ENCODE data around the gene TPD52L2. TPM values are rescaled to one million over a fixed set of nuclear protein-coding genes. Genes with fewer than 3 reads are reported as not detected.

TPD52L2 gene
- total and polyA plus RNA-seq, 7 donors = 71.7 to 109 (median 84.7) TPM

- H3K9me3 ChIP-seq = no peaks in the 10 kb centered on the region
- peaks cover 0 to 9% (median 6%) of the 10 kb centered on the region in 4 donors for H3K4me1 ChIP-seq
- WGBS, 2 donors = 65 to 66% methylated on average over 8 of the region's 8 CpGs
- intact Hi-C loops (cut with DNase I) = no loop called here
- DNase-seq = no peak
- no peak overlapping the region for H3K4me3 ChIP-seq
- no peak overlapping the region for H3K27ac ChIP-seq
- no peak for TF ChIP-seq POLR2AphosphoS5 (IDR thresholded peaks at IDR 0.05)
- no peak for TF ChIP-seq EP300 (IDR thresholded peaks at IDR 0.05)
- TF ChIP-seq POLR2A (IDR thresholded peaks at IDR 0.05) = no peak
- no peak for TF ChIP-seq CTCF (IDR thresholded peaks at IDR 0.05)
- H3K27me3 ChIP-seq = peaks cover 0 to 4% (median 0%) of the 10 kb centered on the region in 3 donors
- no peaks in the 10 kb centered on the region for H3K36me3 ChIP-seq
Measured at GRCh38 chr20:63837479-63837878, 27.6 kb upstream of the TPD52L2 start.

GRCh38 chr20:63839620-63840019 lies 25.4 kb upstream of the TPD52L2 start:
- H3K9me3 ChIP-seq = no peaks in the 10 kb centered on the region
- intact Hi-C loops (cut with DNase I) = no loop called here
- no peak overlapping the region for H3K4me3 ChIP-seq
- no peak overlapping the region for H3K27ac ChIP-seq
- H3K36me3 ChIP-seq = no peaks in the 10 kb centered on the region
- peaks cover 0 to 12% (median 11%) of the 10 kb centered on the region in 3 donors for H3K27me3 ChIP-seq
- 86 to 87% methylated on average over 13 of the region's 13 CpGs for WGBS, 2 donors
- DNase-seq = no peak
- peaks cover 0 to 5% (median 2%) of the 10 kb centered on the region in 4 donors for H3K4me1 ChIP-seq
- TF ChIP-seq EP300 (IDR thresholded peaks at IDR 0.05) (no peak), POLR2AphosphoS5 (IDR thresholded peaks at IDR 0.05) (no peak), POLR2A (IDR thresholded peaks at IDR 0.05) (no peak)

GRCh38 chr20:63840405-63840828 lies 24.7 kb upstream of the TPD52L2 start:
- no peaks in the 10 kb centered on the region for H3K4me1 ChIP-seq
- DNase-seq = no peak
- H3K27me3 ChIP-seq = peaks cover 0 to 20% (median 19%) of the 10 kb centered on the region in 3 donors
- intact Hi-C loops (cut with DNase I) = no loop called here
- 72 to 77% methylated on average over 11 of the region's 11 CpGs for WGBS, 2 donors
- H3K4me3 ChIP-seq = no peak overlapping the region
- no peaks in the 10 kb centered on the region for H3K9me3 ChIP-seq
- no peaks in the 10 kb centered on the region for H3K36me3 ChIP-seq
- TF ChIP-seq POLR2AphosphoS5 (IDR thresholded peaks at IDR 0.05) (no peak), POLR2A (IDR thresholded peaks at IDR 0.05) (no peak), EP300 (IDR thresholded peaks at IDR 0.05) (no peak), CTCF (IDR thresholded peaks at IDR 0.05) (no peak)
- H3K27ac ChIP-seq = no peak overlapping the region

GRCh38 chr20:63842258-63842657 lies 22.8 kb upstream of the TPD52L2 start:
- no peak overlapping the region for H3K27ac ChIP-seq
- WGBS, 2 donors = 47 to 79% methylated on average over 9 of the region's 9 CpGs
- H3K9me3 ChIP-seq = no peaks in the 10 kb centered on the region
- no peaks in the 10 kb centered on the region for H3K36me3 ChIP-seq
- no peak overlapping the region for H3K4me3 ChIP-seq
- TF ChIP-seq POLR2AphosphoS5 (IDR thresholded peaks at IDR 0.05) (no peak), EP300 (IDR thresholded peaks at IDR 0.05) (no peak), POLR2A (IDR thresholded peaks at IDR 0.05) (no peak), CTCF (IDR thresholded peaks at IDR 0.05) (no peak)
- DNase-seq = no peak
- peaks cover 0 to 39% (median 22%) of the 10 kb centered on the region in 3 donors for H3K27me3 ChIP-seq
- peaks cover 0 to 12% (median 7%) of the 10 kb centered on the region in 4 donors for H3K4me1 ChIP-seq
- intact Hi-C loops (cut with DNase I) = no loop called here

- WGBS, 2 donors = 71 to 79% methylated on average over 12 of the region's 12 CpGs
- TF ChIP-seq CTCF (IDR thresholded peaks at IDR 0.05) (no peak), EP300 (IDR thresholded peaks at IDR 0.05) (no peak), POLR2A (IDR thresholded peaks at IDR 0.05) (no peak), POLR2AphosphoS5 (IDR thresholded peaks at IDR 0.05) (no peak)
- H3K27ac ChIP-seq = no peak overlapping the region
- peaks cover 0 to 42% (median 28%) of the 10 kb centered on the region in 3 donors for H3K27me3 ChIP-seq
- H3K4me3 ChIP-seq = no peak overlapping the region
- H3K36me3 ChIP-seq = no peaks in the 10 kb centered on the region
- H3K4me1 ChIP-seq = peaks cover 0 to 16% (median 7%) of the 10 kb centered on the region in 4 donors
- no peaks in the 10 kb centered on the region for H3K9me3 ChIP-seq
- DNase-seq = no peak
- intact Hi-C loops (cut with DNase I) = no loop called here
Measured at GRCh38 chr20:63843222-63843621, 21.8 kb upstream of the TPD52L2 start.
